Mesenchymal stem cell (in vitro differentiated cells and primary cell): Measurements from ENCODE around the gene SYT12.

Experiments
- DNase-seq: peaks from one replicate; pipeline ENCODE4 v3.0.0-alpha.2; 2013
- H2AFZ ChIP-seq: one replicate; pipeline ENCODE4 v1.6.1; 2013; ENCODE audit warnings: low read depth, mild to moderate bottlenecking, control low read depth, inconsistent platforms, low read length, moderate library complexity
- H2AK5ac ChIP-seq: 2 replicates; pipeline ENCODE4 v1.6.1; 2013; ENCODE audit warnings: low read length, moderate library complexity, mild to moderate bottlenecking, inconsistent platforms; ENCODE audit not compliant: severe bottlenecking
- H2BK120ac ChIP-seq: one replicate; pipeline ENCODE4 v1.6.1; 2013; ENCODE audit warnings: low read depth, mild to moderate bottlenecking, inconsistent platforms, low read length, moderate library complexity
- H2BK12ac ChIP-seq, 2 experiments: one replicate each; pipeline ENCODE4 v1.6.1; 2013; ENCODE audit warnings: inconsistent platforms in 2 of 2, low read length in 2 of 2, mild to moderate bottlenecking in 2 of 2, moderate library complexity in 2 of 2, control low read depth in 1 of 2
- H2BK15ac ChIP-seq: one replicate; pipeline ENCODE4 v1.6.1; 2013; ENCODE audit warnings: mild to moderate bottlenecking, low read depth, inconsistent platforms; ENCODE audit not compliant: poor library complexity, severe bottlenecking
- H2BK5ac ChIP-seq: 2 replicates; pipeline ENCODE4 v1.6.1; 2013; ENCODE audit warnings: low read depth, mild to moderate bottlenecking, low read length, control low read depth, inconsistent platforms; ENCODE audit not compliant: poor library complexity, severe bottlenecking
- H3K14ac ChIP-seq, 2 experiments: one replicate each; pipeline ENCODE4 v1.6.1; 2013; ENCODE audit warnings: inconsistent platforms in 2 of 2, low read length in 2 of 2, control low read depth in 1 of 2, mild to moderate bottlenecking in 1 of 2, moderate library complexity in 1 of 2
- H3K18ac ChIP-seq, 2 experiments: one replicate each; pipeline ENCODE4 v1.6.1; 2013; ENCODE audit warnings: inconsistent platforms in 2 of 2, low read length in 2 of 2, control low read depth in 1 of 2, low read depth in 1 of 2, mild to moderate bottlenecking in 1 of 2
- H3K23ac ChIP-seq, 2 experiments: one replicate each; pipeline ENCODE4 v1.6.1; 2013; ENCODE audit warnings: inconsistent platforms in 2 of 2, low read length in 2 of 2, mild to moderate bottlenecking in 2 of 2, moderate library complexity in 2 of 2, control low read depth in 1 of 2
- H3K27ac ChIP-seq: 2 replicates; pipeline ENCODE4 v1.5.1; 2013; ENCODE audit warnings: mild to moderate bottlenecking, moderate library complexity, low read length, control low read depth, inconsistent platforms; ENCODE audit not compliant: poor library complexity, severe bottlenecking
- H3K27me3 ChIP-seq, 2 experiments: 2 replicates each; pipeline versions ENCODE4 v1.6.1 to v1.7.0; 2013; ENCODE audit warnings: low read length in 2 of 2, mild to moderate bottlenecking in 2 of 2, moderate library complexity in 2 of 2, control low read depth in 1 of 2, inconsistent platforms in 1 of 2; ENCODE audit not compliant: control insufficient read depth in 1 of 2, insufficient read depth in 1 of 2
- H3K36me3 ChIP-seq, 2 experiments: 2 replicates each; pipeline versions ENCODE4 v1.6.1 to v1.7.0; 2013; ENCODE audit warnings: low read length in 2 of 2, control low read depth in 1 of 2, inconsistent platforms in 1 of 2, low read depth in 1 of 2, mild to moderate bottlenecking in 1 of 2; ENCODE audit not compliant: insufficient read depth in 2 of 2, control insufficient read depth in 1 of 2
- H3K4ac ChIP-seq, 2 experiments: one replicate each; pipeline ENCODE4 v1.6.1; 2013; ENCODE audit warnings: inconsistent platforms in 2 of 2, low read length in 2 of 2, mild to moderate bottlenecking in 2 of 2, moderate library complexity in 2 of 2, control low read depth in 1 of 2, low read depth in 1 of 2
- H3K4me1 ChIP-seq: 2 replicates; pipeline ENCODE4 v1.6.1; 2013; ENCODE audit warnings: low read depth, low read length, control low read depth; ENCODE audit not compliant: control insufficient read depth, insufficient read depth
- H3K4me2 ChIP-seq: 2 replicates; pipeline ENCODE4 v1.6.1; 2013; ENCODE audit warnings: low read length, mild to moderate bottlenecking, inconsistent platforms; ENCODE audit not compliant: poor library complexity, severe bottlenecking
- H3K4me3 ChIP-seq, 2 experiments: 2 replicates each; pipeline versions ENCODE4 v1.5.1 to v1.7.0; 2013; ENCODE audit warnings: low read length in 2 of 2, mild to moderate bottlenecking in 2 of 2, control low read depth in 1 of 2, low read depth in 1 of 2; ENCODE audit not compliant: insufficient read depth in 1 of 2
- H3K79me1 ChIP-seq: replicated peaks from 2 replicates; pipeline ENCODE4 v1.6.1; 2013; ENCODE audit warnings: mild to moderate bottlenecking, control low read depth, low read length, inconsistent platforms; ENCODE audit not compliant: poor library complexity, severe bottlenecking
- H3K9ac ChIP-seq: 2 replicates; pipeline ENCODE4 v1.7.0; 2013; ENCODE audit warnings: mild to moderate bottlenecking, low read length, moderate library complexity
- H3K9me3 ChIP-seq: 2 replicates; pipeline ENCODE4 v1.7.0; 2013; ENCODE audit warnings: mild to moderate bottlenecking, low read length; ENCODE audit not compliant: control insufficient read depth
- H4K8ac ChIP-seq: one replicate; pipeline ENCODE4 v1.6.1; 2013; ENCODE audit warnings: inconsistent platforms, mild to moderate bottlenecking, low read length, moderate library complexity
- H4K91ac ChIP-seq: one replicate; pipeline ENCODE4 v1.6.1; 2013; ENCODE audit warnings: mild to moderate bottlenecking, low read length, inconsistent platforms
- WGBS: methylation state at CpG from one replicate; pipeline ENCODE4 v1.1.7; 2013; ENCODE audit warnings: mixed read lengths; 5-methylcytosine and 5-hydroxymethylcytosine counted together

SYT12 gene

GRCh38 chr11:67055812-67056211 lies 32.9 kb downstream of the SYT12 start:
- Histone ChIP-seq H3K4ac (no peak overlapping the region), H3K4me1 (peaks cover 44% of the 10 kb centered on the region), H2BK5ac (no peak overlapping the region), H2BK15ac (no peak overlapping the region), H3K79me1 (peaks cover 6% of the 10 kb centered on the region), H4K8ac (no peak overlapping the region), H2AFZ (no peak overlapping the region), H2BK12ac (no peak overlapping the region), H4K91ac (no peak overlapping the region), H3K4me2 (peak overlapping the region; percentile 62), H3K4me3 (peak overlapping the region in 1 of 2 experiments; percentile 83), H3K9ac (peak overlapping the region; percentile 82), H2AK5ac (peak overlapping the region; percentile 28), H3K18ac (no peak overlapping the region), H3K23ac (no peak overlapping the region), H2BK120ac (no peak overlapping the region), H3K27ac (no peak overlapping the region), H3K9me3 (no peaks in the 10 kb centered on the region), H3K14ac (no peak overlapping the region), H3K27me3 (peaks cover 0 to 18% of the 10 kb centered on the region in 2 experiments), H3K36me3 (peaks cover 0 to 4% of the 10 kb centered on the region in 2 experiments)
- 58% methylated on average over 17 of the region's 17 CpGs for WGBS
- no peak for DNase-seq

GRCh38 chr11:67056267-67057204 lies 33.6 kb downstream of the SYT12 start, which contains the start of gene RHOD:
Gene RHOD, plus strand, starts transcription at chr11:67056847. Its CDS starts 56 bp downstream, at chr11:67056903.
- Histone ChIP-seq H3K27me3 (peaks cover 0 to 14% of the 10 kb centered on the region in 2 experiments), H2BK5ac (no peak within 1 kb of the TSS), H3K9me3 (no peaks in the 10 kb centered on the region), H4K91ac (peak within 1 kb of the TSS; percentile 66), H3K23ac (no peak within 1 kb of the TSS), H3K18ac (peak within 1 kb of the TSS; percentile 63 to 67), H2AK5ac (peak within 1 kb of the TSS; percentile 64), H2BK120ac (no peak within 1 kb of the TSS), H3K79me1 (peaks cover 6% of the 10 kb centered on the region), H3K36me3 (peaks cover 0 to 4% of the 10 kb centered on the region in 2 experiments), H3K4me3 (peak within 1 kb of the TSS; percentile 74 to 83), H2BK12ac (no peak within 1 kb of the TSS), H2BK15ac (peak within 1 kb of the TSS; percentile 68), H2AFZ (peak within 1 kb of the TSS; percentile 29), H3K9ac (peak within 1 kb of the TSS; percentile 82), H4K8ac (peak within 1 kb of the TSS; percentile 88), H3K4me2 (peak within 1 kb of the TSS; percentile 62), H3K14ac (peak within 1 kb of the TSS in 1 of 2 experiments; percentile 26), H3K27ac (no peak within 1 kb of the TSS), H3K4ac (no peak within 1 kb of the TSS), H3K4me1 (peaks cover 44% of the 10 kb centered on the region)
- 12% methylated on average over 61 of the region's 72 CpGs for WGBS
- no peak for DNase-seq

GRCh38 chr11:67057205-67057672 lies 34.3 kb downstream of the SYT12 start:
- Histone ChIP-seq H3K4ac (no peak overlapping the region), H4K8ac (peak overlapping the region; percentile 88), H2AFZ (no peak overlapping the region), H2BK5ac (no peak overlapping the region), H3K36me3 (peaks cover 0 to 5% of the 10 kb centered on the region in 2 experiments), H3K79me1 (peaks cover 6% of the 10 kb centered on the region), H3K14ac (no peak overlapping the region), H4K91ac (no peak overlapping the region), H3K4me2 (peak overlapping the region; percentile 62), H3K4me1 (peaks cover 48% of the 10 kb centered on the region), H2BK12ac (no peak overlapping the region), H2BK120ac (no peak overlapping the region), H3K9ac (peak overlapping the region; percentile 82), H3K18ac (no peak overlapping the region), H3K4me3 (peak overlapping the region; percentile 74 to 83), H2BK15ac (peak overlapping the region; percentile 68), H2AK5ac (peak overlapping the region; percentile 64), H3K27ac (no peak overlapping the region), H3K9me3 (no peaks in the 10 kb centered on the region), H3K27me3 (peaks cover 0 to 9% of the 10 kb centered on the region in 2 experiments), H3K23ac (no peak overlapping the region)
- 74% methylated on average over 10 of the region's 10 CpGs for WGBS
- DNase-seq = no peak

GRCh38 chr11:67058506-67058905 lies 35.6 kb downstream of the SYT12 start:
- no peak overlapping the region for H3K9ac ChIP-seq
- H3K36me3 ChIP-seq = peaks cover 0 to 8% of the 10 kb centered on the region in 2 experiments
- no peak overlapping the region for H3K18ac ChIP-seq
- H4K91ac ChIP-seq = no peak overlapping the region
- no peaks in the 10 kb centered on the region for H3K9me3 ChIP-seq
- no peak overlapping the region for H2AFZ ChIP-seq
- H2BK120ac ChIP-seq = no peak overlapping the region
- H3K4me1 ChIP-seq = peaks cover 55% of the 10 kb centered on the region
- no peak overlapping the region for H3K14ac ChIP-seq
- no peak overlapping the region for H2AK5ac ChIP-seq
- H3K4me3 ChIP-seq = no peak overlapping the region
- H3K23ac ChIP-seq = no peak overlapping the region
- 83% methylated on average over 5 of the region's 8 CpGs for WGBS
- H3K27me3 ChIP-seq = no peaks in the 10 kb centered on the region
- H3K27ac ChIP-seq = no peak overlapping the region
- H3K4ac ChIP-seq = no peak overlapping the region
- peaks cover 6% of the 10 kb centered on the region for H3K79me1 ChIP-seq
- H2BK15ac ChIP-seq = no peak overlapping the region
- no peak overlapping the region for H2BK5ac ChIP-seq
- H2BK12ac ChIP-seq = no peak overlapping the region
- H4K8ac ChIP-seq = no peak overlapping the region
- DNase-seq = no peak
- H3K4me2 ChIP-seq = no peak overlapping the region
